BLaER1 (cell line): Measurements from ENCODE around the gene FOXD2.
"Not testable (repeated sequence)": the region's sequence is repeated elsewhere in the genome, so short reads cannot be mapped to it uniquely, and the experiment has no call there.

ENCODE experiments used
- H3K27ac ChIP-seq: shearing (Covaris generic); formaldehyde crosslinking; 2 replicates; pipeline ENCODE4 v1.8.1; 2022
- H3K27me3 ChIP-seq: shearing (Covaris generic); formaldehyde crosslinking; 2 replicates; pipeline ENCODE4 v1.8.1; 2022
- H3K36me3 ChIP-seq: shearing (Covaris generic); formaldehyde crosslinking; 2 replicates; pipeline ENCODE4 v1.8.1; 2022
- H3K4me1 ChIP-seq: shearing (Covaris generic); formaldehyde crosslinking; 2 replicates; pipeline ENCODE4 v1.8.1; 2022
- H3K4me2 ChIP-seq: shearing (Covaris generic); formaldehyde crosslinking; 2 replicates; pipeline ENCODE4 v1.8.1; 2022
- H3K4me3 ChIP-seq: shearing (Covaris generic); formaldehyde crosslinking; 2 replicates; pipeline ENCODE4 v1.8.1; 2022
- H3K9ac ChIP-seq: shearing (Covaris generic); formaldehyde crosslinking; 2 replicates; pipeline ENCODE4 v1.8.1; 2022
- H3K9me3 ChIP-seq: shearing (Covaris generic); formaldehyde crosslinking; 2 replicates; pipeline ENCODE4 v1.8.1; 2022
- H4K20me1 ChIP-seq: shearing (Covaris generic); formaldehyde crosslinking; 2 replicates; pipeline ENCODE4 v1.8.1; 2022
- Cebpa-rat ChIP-seq: shearing (Covaris generic); IDR thresholded peaks from 2 replicates; pipeline ENCODE4 v1.8.1; 2022

Gene FOXD2

GRCh38 chr1:47456250-47456649 lies 18.4 kb downstream of the FOXD2 start:
- Histone ChIP-seq H4K20me1 (no peaks in the 10 kb centered on the region), H3K27ac (no peak overlapping the region), H3K9me3 (no peaks in the 10 kb centered on the region), H3K9ac (no peak overlapping the region), H3K4me3 (no peak overlapping the region), H3K27me3 (peaks cover 3% of the 10 kb centered on the region), H3K4me2 (no peak overlapping the region), H3K36me3 (no peaks in the 10 kb centered on the region), H3K4me1 (no peaks in the 10 kb centered on the region)
- no peak for TF ChIP-seq Cebpa-rat

GRCh38 chr1:47457547-47457946 lies 19.7 kb downstream of the FOXD2 start:
- H3K36me3 ChIP-seq, H3K27me3 ChIP-seq, H3K9me3 ChIP-seq, H3K9ac ChIP-seq, H4K20me1 ChIP-seq, H3K27ac ChIP-seq, H3K4me1 ChIP-seq, H3K4me2 ChIP-seq, H3K4me3 ChIP-seq: not testable (repeated sequence)

GRCh38 chr1:47459253-47459788 lies 21.5 kb downstream of the FOXD2 start:
- TF ChIP-seq Cebpa-rat: no peak
- Histone ChIP-seq H3K9me3 (no peaks in the 10 kb centered on the region), H3K4me2 (no peak overlapping the region), H3K27ac (no peak overlapping the region), H3K4me1 (no peaks in the 10 kb centered on the region), H3K36me3 (no peaks in the 10 kb centered on the region), H3K9ac (no peak overlapping the region), H3K27me3 (no peaks in the 10 kb centered on the region), H3K4me3 (no peak overlapping the region), H4K20me1 (no peaks in the 10 kb centered on the region)

- H3K9me3 ChIP-seq: no peaks in the 10 kb centered on the region
- no peak overlapping the region for H3K4me2 ChIP-seq
- no peaks in the 10 kb centered on the region for H3K36me3 ChIP-seq
- H3K27ac ChIP-seq: no peak overlapping the region
- H3K4me1 ChIP-seq: no peaks in the 10 kb centered on the region
- no peaks in the 10 kb centered on the region for H3K27me3 ChIP-seq
- H3K4me3 ChIP-seq: no peak overlapping the region
- H3K9ac ChIP-seq: no peak overlapping the region
- H4K20me1 ChIP-seq: no peaks in the 10 kb centered on the region
- no peak for TF ChIP-seq Cebpa-rat
These were observed 22.2 kb downstream of the FOXD2 start for GRCh38 chr1:47460040-47460439.

- H3K9me3 ChIP-seq: no peaks in the 10 kb centered on the region
- no peak for TF ChIP-seq Cebpa-rat
- no peaks in the 10 kb centered on the region for H4K20me1 ChIP-seq
- no peak overlapping the region for H3K9ac ChIP-seq
- no peaks in the 10 kb centered on the region for H3K4me1 ChIP-seq
- H3K27ac ChIP-seq: no peak overlapping the region
- no peak overlapping the region for H3K4me3 ChIP-seq
- no peaks in the 10 kb centered on the region for H3K27me3 ChIP-seq
- no peak overlapping the region for H3K4me2 ChIP-seq
- no peaks in the 10 kb centered on the region for H3K36me3 ChIP-seq
These were observed 22.6 kb downstream of the FOXD2 start for GRCh38 chr1:47460456-47460855.

- no peak overlapping the region for H3K4me2 ChIP-seq
- H3K27me3 ChIP-seq: no peaks in the 10 kb centered on the region
- H3K9ac ChIP-seq: no peak overlapping the region
- no peaks in the 10 kb centered on the region for H3K9me3 ChIP-seq
- H3K36me3 ChIP-seq: no peaks in the 10 kb centered on the region
- TF ChIP-seq Cebpa-rat: no peak
- no peaks in the 10 kb centered on the region for H4K20me1 ChIP-seq
- H3K4me3 ChIP-seq: no peak overlapping the region
- no peak overlapping the region for H3K27ac ChIP-seq
- no peaks in the 10 kb centered on the region for H3K4me1 ChIP-seq
These were observed 27.8 kb downstream of the FOXD2 start for GRCh38 chr1:47465605-47466004.

GRCh38 chr1:47468709-47469389 lies 31.0 kb downstream of the FOXD2 start:
- no peaks in the 10 kb centered on the region for H4K20me1 ChIP-seq
- no peaks in the 10 kb centered on the region for H3K4me1 ChIP-seq
- no peak overlapping the region for H3K4me3 ChIP-seq
- no peak for TF ChIP-seq Cebpa-rat
- no peaks in the 10 kb centered on the region for H3K36me3 ChIP-seq
- no peaks in the 10 kb centered on the region for H3K27me3 ChIP-seq
- no peaks in the 10 kb centered on the region for H3K9me3 ChIP-seq
- H3K9ac ChIP-seq: no peak overlapping the region
- no peak overlapping the region for H3K4me2 ChIP-seq
- H3K27ac ChIP-seq: no peak overlapping the region

- H3K27ac ChIP-seq: no peak overlapping the region
- no peaks in the 10 kb centered on the region for H3K9me3 ChIP-seq
- no peak overlapping the region for H3K9ac ChIP-seq
- no peak overlapping the region for H3K4me3 ChIP-seq
- no peak overlapping the region for H3K4me2 ChIP-seq
- H3K36me3 ChIP-seq: no peaks in the 10 kb centered on the region
- TF ChIP-seq Cebpa-rat: no peak
- no peaks in the 10 kb centered on the region for H3K27me3 ChIP-seq
- no peaks in the 10 kb centered on the region for H4K20me1 ChIP-seq
- H3K4me1 ChIP-seq: no peaks in the 10 kb centered on the region
These were observed 31.5 kb downstream of the FOXD2 start for GRCh38 chr1:47469390-47469759.

- H3K27ac ChIP-seq: no peak overlapping the region
- no peak overlapping the region for H3K9ac ChIP-seq
- no peaks in the 10 kb centered on the region for H3K9me3 ChIP-seq
- H3K4me3 ChIP-seq: no peak overlapping the region
- no peak overlapping the region for H3K4me2 ChIP-seq
- no peaks in the 10 kb centered on the region for H3K27me3 ChIP-seq
- TF ChIP-seq Cebpa-rat: no peak
- H3K36me3 ChIP-seq: no peaks in the 10 kb centered on the region
- no peaks in the 10 kb centered on the region for H3K4me1 ChIP-seq
- no peaks in the 10 kb centered on the region for H4K20me1 ChIP-seq
These were observed 32.1 kb downstream of the FOXD2 start for GRCh38 chr1:47469910-47470309.

GRCh38 chr1:47471163-47471562 lies 33.3 kb downstream of the FOXD2 start:
- no peaks in the 10 kb centered on the region for H3K4me1 ChIP-seq
- no peak for TF ChIP-seq Cebpa-rat
- no peaks in the 10 kb centered on the region for H3K27me3 ChIP-seq
- no peak overlapping the region for H3K4me2 ChIP-seq
- no peak overlapping the region for H3K4me3 ChIP-seq
- H4K20me1 ChIP-seq: no peaks in the 10 kb centered on the region
- H3K9me3 ChIP-seq: no peaks in the 10 kb centered on the region
- H3K9ac ChIP-seq: no peak overlapping the region
- H3K27ac ChIP-seq: no peak overlapping the region
- H3K36me3 ChIP-seq: no peaks in the 10 kb centered on the region
